Astrocyte of the cerebellum (primary cell): ENCODE data around the gene TBC1D32.
"Not testable (repeated sequence)": the region's sequence is repeated elsewhere in the genome, so short reads cannot be mapped to it uniquely, and the experiment has no call there.

Experiments used
- DNase-seq: peaks from one replicate; pipeline ENCODE4 v3.0.0-alpha.2; 2011; ENCODE audit warnings: low read depth
- H3K4me3 ChIP-seq: 2 replicates; pipeline ENCODE4 v1.5.1; 2011; ENCODE audit warnings: mild to moderate bottlenecking, low read depth, low read length, moderate library complexity
- CTCF ChIP-seq: IDR thresholded peaks from 2 replicates; pipeline ENCODE4 v1.5.1; 2012; ENCODE audit warnings: low read length, low read depth, moderate library complexity, mild to moderate bottlenecking; ENCODE audit errors: missing control alignments
- in situ Hi-C: cut with HindIII; loops from 2 replicates; pipeline ENCODE4 v1.10.0; 2017; ENCODE audit warnings: low sequenced_read_pairs

The TBC1D32 gene

GRCh38 chr6:121190122-121190521 is 144.2 kb downstream of the TBC1D32 start:
- in situ Hi-C loops = no loop called here
- H3K4me3 ChIP-seq = no peak overlapping the region
- DNase-seq = no peak
- TF ChIP-seq CTCF = no peak

DNA sequence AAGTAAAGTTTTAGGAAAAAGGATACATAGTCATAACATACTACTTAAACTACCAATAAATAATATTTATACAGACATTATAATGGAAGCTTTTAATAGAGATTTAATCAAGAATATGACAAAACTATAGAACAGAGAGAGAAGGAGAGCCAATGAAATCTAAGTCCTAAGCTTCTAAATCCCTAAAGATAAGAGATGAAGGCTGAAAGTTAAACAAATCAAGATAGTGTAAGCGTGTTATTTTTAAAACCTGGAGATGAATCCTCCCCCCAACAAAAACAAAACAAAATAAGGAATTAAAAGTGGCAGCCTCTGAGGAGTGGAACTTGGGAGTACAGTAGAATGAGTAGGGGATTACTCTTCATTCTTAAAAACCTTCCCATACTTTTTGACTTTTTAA is 145.9 kb downstream of the TBC1D32 start:
- H3K4me3 ChIP-seq = no peak overlapping the region
- TF ChIP-seq CTCF = no peak
- in situ Hi-C loops = no loop called here
- no peak for DNase-seq

GRCh38 chr6:121187833-121188200 is 146.5 kb downstream of the TBC1D32 start:
- in situ Hi-C loops = no loop called here
- TF ChIP-seq CTCF = no peak
- DNase-seq = no peak
- H3K4me3 ChIP-seq = no peak overlapping the region

DNA sequence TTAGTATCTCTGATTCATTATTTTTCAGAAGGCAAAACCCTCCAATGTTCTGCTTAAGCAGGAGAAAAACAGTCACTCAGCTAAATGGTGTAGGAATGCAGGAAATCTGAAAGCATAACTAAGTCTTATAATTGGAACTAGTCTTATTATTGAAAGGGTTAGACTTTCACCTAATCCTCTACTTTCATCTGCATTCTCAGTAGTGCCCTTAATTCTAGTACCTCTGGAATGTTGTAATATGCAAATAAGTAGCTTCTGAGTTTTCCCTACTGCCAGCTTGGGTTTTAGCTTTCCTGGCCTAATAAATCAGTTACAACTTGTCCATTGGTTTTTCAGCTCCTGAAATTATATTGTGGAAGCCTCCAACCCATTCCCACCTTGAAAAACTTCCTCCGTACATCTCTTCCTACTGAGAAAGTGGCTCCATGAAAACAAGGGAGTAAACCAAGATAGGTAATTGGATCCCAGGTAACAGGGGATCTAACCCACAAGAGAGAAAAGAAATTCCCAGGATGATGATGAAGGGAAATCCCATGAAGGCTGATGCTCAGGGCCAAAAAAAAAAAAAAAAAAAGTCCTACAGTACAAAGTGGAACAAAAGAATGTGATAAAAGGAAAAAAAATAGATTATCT is 147.0 kb downstream of the TBC1D32 start:
- TF ChIP-seq CTCF = no peak
- no peak for DNase-seq
- in situ Hi-C loops = no loop called here

DNA sequence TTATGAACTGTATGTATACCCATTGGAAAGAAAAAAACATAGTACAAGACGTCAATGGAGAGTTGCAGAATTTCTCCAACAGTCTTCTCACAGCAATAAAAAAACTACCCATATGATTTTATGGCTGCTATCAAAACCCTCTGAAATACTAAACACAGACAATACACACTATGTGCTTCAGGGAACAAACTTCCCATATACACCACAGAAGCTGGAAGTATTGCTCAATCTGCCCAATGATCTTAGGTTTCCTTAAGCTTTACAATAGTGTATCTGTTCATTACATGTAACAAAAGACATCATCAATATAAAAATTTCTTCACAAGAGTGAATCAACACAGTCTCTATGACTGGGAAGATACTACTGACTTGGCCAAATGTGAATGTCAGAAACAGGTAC is 150.5 kb downstream of the TBC1D32 start:
- in situ Hi-C loops = no loop called here
- TF ChIP-seq CTCF = no peak
- H3K4me3 ChIP-seq = no peak overlapping the region
- DNase-seq = no peak

More for the DNA sequence above, 147.0 kb downstream of the TBC1D32 start:
- no peak overlapping the region for H3K4me3 ChIP-seq

GRCh38 chr6:121175827-121176226 is 158.5 kb downstream of the TBC1D32 start:
- no peak for DNase-seq
- no peak overlapping the region for H3K4me3 ChIP-seq
- in situ Hi-C loops = no loop called here
- TF ChIP-seq CTCF = no peak

- in situ Hi-C loops, H3K4me3 ChIP-seq, DNase-seq: not testable (repeated sequence)
Measured at GRCh38 chr6:121172451-121172850, 161.8 kb downstream of the TBC1D32 start.
